Body of pancreas (tissue), 4 donors: ENCODE results near the gene AQP1.

Experiments
- CTCF ChIP-seq, 7 experiments: fragments of 450-650 bp in 4 of 7; fragments of 200-600 bp in 3 of 7; sonication (generic) in 3 of 7; IDR thresholded peaks; one replicate each; pipeline ENCODE4 v1.5.1; 2016 to 2019; ENCODE audit warnings: antibody characterized with exemption in 7 of 7
- POLR2A ChIP-seq, 3 donors: fragments of 450-650 bp; IDR thresholded peaks; one replicate each; pipeline ENCODE4 v1.6.1; 2016; ENCODE audit warnings: antibody characterized with exemption in 3 of 3, mild to moderate bottlenecking in 2 of 3

- TF ChIP-seq CTCF (IDR thresholded peaks at IDR 0.05), result no peak
- TF ChIP-seq POLR2A (IDR thresholded peaks at IDR 0.05), result no peak
Measured at GRCh38 chr7:30928254-30928872, 16.7 kb downstream of the AQP1 start.
